ENCODE data around the gene PRDM7.
"Not testable (repeated sequence)": the region's sequence is repeated elsewhere in the genome, so short reads cannot be mapped to it uniquely, and the experiment has no call there.

Gene PRDM7

GRCh38 chr16:90070440-90070839, 6.7 kb downstream of the PRDM7 start:
- DNase-seq = no peak

- DNase-seq = no peak
These were observed 15.7 kb downstream of the PRDM7 start for GRCh38 chr16:90061437-90061836.

GRCh38 chr16:90057738-90058173, 19.4 kb downstream of the PRDM7 start:
- DNase-seq = no peak

GRCh38 chr16:90056521-90056920, 20.6 kb downstream of the PRDM7 start:
- not testable (repeated sequence) for DNase-seq

GRCh38 chr16:90055371-90055770, 21.8 kb downstream of the PRDM7 start:
- no peak for DNase-seq

GRCh38 chr16:90054554-90054953, 22.6 kb downstream of the PRDM7 start:
- no peak for DNase-seq

- DNase-seq = no peak
These were observed 23.1 kb downstream of the PRDM7 start for GRCh38 chr16:90053902-90054500.

GRCh38 chr16:90050969-90051368, 26.2 kb downstream of the PRDM7 start:
- no peak for DNase-seq

GRCh38 chr16:90048737-90049330, 28.3 kb downstream of the PRDM7 start:
- no peak for DNase-seq

GRCh38 chr16:90048347-90048722, 28.8 kb downstream of the PRDM7 start:
- DNase-seq = peak in 1 of 6 experiments; percentile 31

GRCh38 chr16:90047714-90048346, 29.3 kb downstream of the PRDM7 start:
- peak in 3 of 6 experiments; percentile 31 to 45 (median 42) for DNase-seq

GRCh38 chr16:90046971-90047713, 30.0 kb downstream of the PRDM7 start:
- peak in 2 of 6 experiments; percentile 14 to 15 for DNase-seq

- DNase-seq = peak in 1 of 6 experiments; percentile 14
These were observed 30.8 kb downstream of the PRDM7 start for GRCh38 chr16:90046122-90046970.

- DNase-seq = no peak
These were observed 33.0 kb downstream of the PRDM7 start for GRCh38 chr16:90044111-90044551.

- DNase-seq = no peak
These were observed 33.6 kb downstream of the PRDM7 start for GRCh38 chr16:90043526-90043925.

GRCh38 chr16:90042946-90043514, 34.1 kb downstream of the PRDM7 start:
- DNase-seq = no peak

- no peak for DNase-seq
These were observed 35.1 kb downstream of the PRDM7 start for GRCh38 chr16:90041896-90042473.

GRCh38 chr16:90040152-90041023, 36.7 kb downstream of the PRDM7 start:
- DNase-seq = no peak

- DNase-seq = no peak
These were observed 39.9 kb downstream of the PRDM7 start for GRCh38 chr16:90037276-90037675.

GRCh38 chr16:90035902-90036301, 41.2 kb downstream of the PRDM7 start:
- no peak for DNase-seq

GRCh38 chr16:90034504-90034903, 42.6 kb downstream of the PRDM7 start:
- no peak for DNase-seq

All from stimulated activated naive CD4-positive, alpha-beta T cell (primary cell).